T-cell (primary cell): ENCODE results near the gene CTNNA3. TPM values are rescaled to one million over a fixed set of nuclear protein-coding genes. Genes with fewer than 3 reads are reported as not detected.

ENCODE experiments used
- ATAC-seq, 4 experiments: fragments of 200-7000 bp in 3 of 4; fragments of 150-1000 bp in 1 of 4; cut with Tn5 transposase; replicated peaks in 1 of 4; 1 replicate in 3 of 4; 2 replicates in 1 of 4; pipeline ENCODE4 v1.10.0; 2021; ENCODE audit warnings: moderate library complexity in 3 of 4, mild to moderate bottlenecking in 2 of 4, moderate number of reproducible peaks in 1 of 4
- CTCF ChIA-PET, 2 donors: fragments of 300-600 bp; sonication (Branson Sonifier 250); formaldehyde crosslinking; loops; one replicate each; lab custom pipeline; 2022; ENCODE audit warnings: antibody characterized with exemption in 2 of 2; lab: Charles Lee
- POLR2A ChIA-PET, 2 donors: fragments of 300-600 bp; sonication (Branson Sonifier 250); formaldehyde crosslinking; loops; one replicate each; lab custom pipeline; 2022; ENCODE audit warnings: antibody characterized with exemption in 2 of 2; lab: Charles Lee
- DNase-seq, 35 experiments: peaks; one replicate each; pipeline versions ENCODE4 v3.0.0 to v3.0.0-alpha.2; 2013 to 2023
- H3K27ac ChIP-seq: one replicate; pipeline ENCODE4 v1.5.1; 2013; ENCODE audit warnings: low read length
- H3K27me3 ChIP-seq, 2 experiments: replicated peaks in 1 of 2; 1 replicate in 1 of 2; 2 replicates in 1 of 2; pipeline versions ENCODE4 v1.6.1 to v1.7.0; 2013; ENCODE audit warnings: low read length in 1 of 2, mixed read lengths in 1 of 2; ENCODE audit not compliant: control insufficient read depth in 2 of 2, insufficient read depth in 2 of 2; ENCODE audit errors: extremely low read depth in 1 of 2
- H3K36me3 ChIP-seq, 2 donors: 1 replicate in 1 of 2; 2 replicates in 1 of 2; pipeline versions ENCODE4 v1.6.1 to v1.7.0; 2013; ENCODE audit warnings: low read length in 1 of 2; ENCODE audit not compliant: control insufficient read depth in 2 of 2, insufficient read depth in 1 of 2; ENCODE audit errors: extremely low read depth in 1 of 2
- H3K4me1 ChIP-seq, 2 experiments: 1 replicate in 1 of 2; 2 replicates in 1 of 2; pipeline versions ENCODE4 v1.6.1 to v1.7.0; 2013; ENCODE audit warnings: low read length in 2 of 2, mixed read lengths in 1 of 2; ENCODE audit not compliant: insufficient read depth in 2 of 2, control insufficient read depth in 1 of 2; ENCODE audit errors: extremely low read depth in 1 of 2
- H3K4me3 ChIP-seq, 2 donors: 1 replicate in 1 of 2; 2 replicates in 1 of 2; pipeline versions ENCODE4 v1.5.1 to v1.7.0; 2013; ENCODE audit warnings: mild to moderate bottlenecking in 2 of 2, low read length in 1 of 2, moderate library complexity in 1 of 2; ENCODE audit not compliant: control insufficient read depth in 1 of 2; ENCODE audit errors: extremely low read depth in 1 of 2
- H3K9me3 ChIP-seq: 2 replicates; pipeline ENCODE4 v1.7.0; 2013
- H3K27ac Mint-ChIP-seq, 2 donors: one replicate each; pipeline ENCODE4 v1.8.0; 2020 to 2021; ENCODE audit warnings: mild to moderate bottlenecking in 2 of 2, mixed read lengths in 2 of 2
- H3K27me3 Mint-ChIP-seq, 2 donors: one replicate each; pipeline ENCODE4 v1.8.0; 2021 to 2022; ENCODE audit warnings: mixed read lengths in 2 of 2
- H3K36me3 Mint-ChIP-seq: one replicate; pipeline ENCODE4 v1.8.0; 2021; ENCODE audit warnings: mixed read lengths
- H3K4me1 Mint-ChIP-seq, 3 donors: one replicate each; pipeline ENCODE4 v1.8.0; 2020 to 2022; ENCODE audit warnings: mixed read lengths in 3 of 3, mild to moderate bottlenecking in 1 of 3
- H3K4me3 Mint-ChIP-seq, 3 donors: one replicate each; pipeline ENCODE4 v1.8.0; 2020 to 2022; ENCODE audit warnings: mild to moderate bottlenecking in 3 of 3, mixed read lengths in 3 of 3, moderate library complexity in 3 of 3
- H3K9me3 Mint-ChIP-seq, 3 donors: one replicate each; pipeline ENCODE4 v1.8.0; 2020 to 2022; ENCODE audit warnings: mixed read lengths in 3 of 3
- WGBS: methylation state at CpG from one replicate; pipeline ENCODE4 v1.1.5; 2013; ENCODE audit warnings: missing lambda C conversion rate; ENCODE audit not compliant: insufficient coverage; 5-methylcytosine and 5-hydroxymethylcytosine counted together
- total RNA-seq, 35 experiments: library from RNA in 6 of 35; stranded (reverse) in 6 of 35; fragments of 120-200 nt in 1 of 35; gene quantifications; one replicate each; pipeline versions ENCODE4 v1.2.1 to v1.2.4 and lab custom pipeline; 2013 to 2026

Gene CTNNA3
- total RNA-seq, 5 donors from 2014 or later (not counting 1 experiment from before 2014, with no cell fraction given): 0.88 TPM; not detected in 4

- WGBS: no CpG with 5 or more reads among the region's 1 CpG
- Mint-ChIP-seq H3K36me3 (no peaks in the 10 kb centered on the region), H3K4me3 (no peak overlapping the region), H3K27me3 (peaks cover 1 to 4% of the 10 kb centered on the region in 2 donors), H3K4me1 (no peaks in the 10 kb centered on the region), H3K27ac (no peak overlapping the region), H3K9me3 (peaks cover 0 to 4% (median 4%) of the 10 kb centered on the region in 3 donors)
- DNase-seq: no peak
- ChIA-PET POLR2A (no interaction called here), CTCF (no interaction called here)
- no peak for ATAC-seq
- no peak overlapping the region for H3K4me3 ChIP-seq
- no peaks in the 10 kb centered on the region for H3K9me3 ChIP-seq
- no peak overlapping the region for H3K27ac ChIP-seq
- no peaks in the 10 kb centered on the region for H3K27me3 ChIP-seq
- no peaks in the 10 kb centered on the region for H3K4me1 ChIP-seq
- no peaks in the 10 kb centered on the region for H3K36me3 ChIP-seq
Observed at GRCh38 chr10:66942407-66942806, 753.6 kb downstream of the CTNNA3 start.

- Histone ChIP-seq H3K4me3 (no peak overlapping the region), H3K36me3 (no peaks in the 10 kb centered on the region), H3K27ac (no peak overlapping the region), H3K27me3 (no peaks in the 10 kb centered on the region), H3K4me1 (no peaks in the 10 kb centered on the region), H3K9me3 (no peaks in the 10 kb centered on the region)
- Mint-ChIP-seq H3K9me3 (peaks cover 0 to 4% (median 4%) of the 10 kb centered on the region in 3 donors), H3K27me3 (peaks cover 1 to 4% of the 10 kb centered on the region in 2 donors), H3K4me1 (no peaks in the 10 kb centered on the region), H3K36me3 (no peaks in the 10 kb centered on the region), H3K27ac (no peak overlapping the region), H3K4me3 (no peak overlapping the region)
- no peak for ATAC-seq
- no peak for DNase-seq
- CTCF ChIA-PET: no interaction called here
- POLR2A ChIA-PET: no interaction called here
- 88% methylated on average over 3 of the region's 5 CpGs for WGBS
Observed at GRCh38 chr10:66941491-66941890, 754.5 kb downstream of the CTNNA3 start.

- H3K27ac Mint-ChIP-seq: no peak overlapping the region
- H3K9me3 ChIP-seq: no peaks in the 10 kb centered on the region
- ATAC-seq: no peak
- H3K27me3 Mint-ChIP-seq: peaks cover 1 to 4% of the 10 kb centered on the region in 2 donors
- H3K36me3 Mint-ChIP-seq: no peaks in the 10 kb centered on the region
- POLR2A ChIA-PET: no interaction called here
- H3K4me1 Mint-ChIP-seq: no peaks in the 10 kb centered on the region
- WGBS: 67% methylated on average over 1 of the region's 3 CpGs
- H3K4me3 Mint-ChIP-seq: no peak overlapping the region
- H3K4me1 ChIP-seq: no peaks in the 10 kb centered on the region
- CTCF ChIA-PET: no interaction called here
- peaks cover 0 to 4% (median 4%) of the 10 kb centered on the region in 3 donors for H3K9me3 Mint-ChIP-seq
- no peak for DNase-seq
- H3K36me3 ChIP-seq: no peaks in the 10 kb centered on the region
- H3K4me3 ChIP-seq: no peak overlapping the region
- no peak overlapping the region for H3K27ac ChIP-seq
- no peaks in the 10 kb centered on the region for H3K27me3 ChIP-seq
Observed at GRCh38 chr10:66940965-66941364, 755.0 kb downstream of the CTNNA3 start.

GRCh38 chr10:66934711-66935110 is 761.3 kb downstream of the CTNNA3 start:
- Histone ChIP-seq H3K4me3 (no peak overlapping the region), H3K9me3 (no peaks in the 10 kb centered on the region), H3K27ac (no peak overlapping the region), H3K4me1 (no peaks in the 10 kb centered on the region), H3K36me3 (no peaks in the 10 kb centered on the region), H3K27me3 (no peaks in the 10 kb centered on the region)
- ATAC-seq (no peak), DNase-seq (no peak)
- POLR2A ChIA-PET: no interaction called here
- Mint-ChIP-seq H3K27ac (no peak overlapping the region), H3K4me3 (no peak overlapping the region), H3K4me1 (no peaks in the 10 kb centered on the region), H3K9me3 (peaks cover 0 to 4% (median 0%) of the 10 kb centered on the region in 3 donors), H3K27me3 (peaks cover 11% of the 10 kb centered on the region in 2 donors), H3K36me3 (no peaks in the 10 kb centered on the region)
- CTCF ChIA-PET: no interaction called here

DNA sequence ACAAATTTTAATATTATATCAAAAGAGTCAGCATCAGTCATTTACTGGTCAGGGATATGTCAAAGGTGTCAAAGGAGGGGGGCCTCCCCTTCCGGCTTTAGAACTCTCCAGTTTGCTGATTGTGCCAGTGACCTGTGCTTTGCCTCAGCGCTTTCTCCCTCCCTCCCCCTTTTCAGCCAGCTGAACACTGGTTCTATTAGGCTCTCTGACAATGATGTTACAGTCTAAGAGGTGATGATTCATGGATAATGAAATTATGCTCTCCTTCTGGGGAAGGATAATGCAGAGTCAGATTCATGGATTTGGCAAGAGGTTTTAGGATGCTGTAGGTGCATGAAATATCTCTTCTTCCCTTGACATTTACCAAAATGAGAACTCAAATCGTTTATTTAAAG is 764.0 kb downstream of the CTNNA3 start:
- Histone ChIP-seq H3K4me1 (no peaks in the 10 kb centered on the region), H3K27me3 (peaks cover 12 to 13% of the 10 kb centered on the region in 2 experiments), H3K27ac (no peak overlapping the region), H3K36me3 (no peaks in the 10 kb centered on the region), H3K9me3 (no peaks in the 10 kb centered on the region), H3K4me3 (no peak overlapping the region)
- no peak for ATAC-seq
- Mint-ChIP-seq H3K27me3 (peaks cover 30 to 33% of the 10 kb centered on the region in 2 donors), H3K4me1 (peaks cover 0 to 3% (median 0%) of the 10 kb centered on the region in 3 donors), H3K4me3 (no peak overlapping the region), H3K36me3 (no peaks in the 10 kb centered on the region), H3K9me3 (no peaks in the 10 kb centered on the region), H3K27ac (no peak overlapping the region)
- ChIA-PET CTCF (no interaction called here), POLR2A (no interaction called here)
- DNase-seq: no peak
- WGBS: no CpG with 5 or more reads among the region's 3 CpGs

DNA sequence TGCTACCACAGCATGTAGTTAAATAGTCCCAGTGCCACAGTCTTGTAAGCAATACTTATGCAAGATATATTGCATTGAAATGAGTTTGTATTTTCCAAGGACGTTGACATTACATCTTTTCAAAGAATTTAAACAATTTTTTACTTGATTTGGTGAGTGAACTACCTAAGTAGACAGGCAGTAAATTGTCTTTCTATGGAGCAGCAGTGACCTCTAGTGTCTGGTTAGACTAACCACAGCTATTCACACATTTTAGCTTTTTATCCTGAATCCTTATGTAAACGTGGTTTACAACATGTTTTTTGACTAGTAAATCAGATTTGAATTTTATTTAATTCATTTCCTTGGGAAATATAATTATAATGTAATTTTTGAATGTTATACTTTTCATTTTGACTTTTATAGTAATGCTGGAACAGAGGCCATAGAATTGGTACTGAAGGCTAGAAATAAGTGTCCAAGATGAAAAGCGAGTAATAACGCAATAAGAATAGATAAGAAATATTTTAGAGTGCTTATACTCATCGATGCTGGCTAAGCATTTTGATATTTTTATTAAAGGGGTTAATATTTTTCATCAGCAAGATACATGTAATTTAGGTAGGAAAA is 764.6 kb downstream of the CTNNA3 start:
- H3K36me3 Mint-ChIP-seq: no peaks in the 10 kb centered on the region

More for the DNA sequence above, 764.6 kb downstream of the CTNNA3 start:
- Histone ChIP-seq H3K27me3 (peaks cover 12 to 18% of the 10 kb centered on the region in 2 experiments), H3K27ac (no peak overlapping the region), H3K36me3 (no peaks in the 10 kb centered on the region), H3K4me3 (no peak overlapping the region), H3K9me3 (no peaks in the 10 kb centered on the region), H3K4me1 (no peaks in the 10 kb centered on the region)
- ATAC-seq (no peak), DNase-seq (peak in 1 of 35 experiments; percentile 25)
- CTCF ChIA-PET: no interaction called here
- Mint-ChIP-seq H3K27me3 (peaks cover 31 to 34% of the 10 kb centered on the region in 2 donors), H3K4me3 (no peak overlapping the region), H3K9me3 (no peaks in the 10 kb centered on the region), H3K4me1 (peaks cover 0 to 3% (median 0%) of the 10 kb centered on the region in 3 donors), H3K27ac (no peak overlapping the region)
- POLR2A ChIA-PET: no interaction called here
- WGBS: 60% methylated on average over 1 of the region's 5 CpGs
